T-helper 9 cell (primary cell): Measurements from ENCODE around the gene CA11.

ENCODE experiments used
- DNase-seq: peaks from one replicate; pipeline ENCODE4 v3.0.0-alpha.2; 2020

The CA11 gene

DNA sequence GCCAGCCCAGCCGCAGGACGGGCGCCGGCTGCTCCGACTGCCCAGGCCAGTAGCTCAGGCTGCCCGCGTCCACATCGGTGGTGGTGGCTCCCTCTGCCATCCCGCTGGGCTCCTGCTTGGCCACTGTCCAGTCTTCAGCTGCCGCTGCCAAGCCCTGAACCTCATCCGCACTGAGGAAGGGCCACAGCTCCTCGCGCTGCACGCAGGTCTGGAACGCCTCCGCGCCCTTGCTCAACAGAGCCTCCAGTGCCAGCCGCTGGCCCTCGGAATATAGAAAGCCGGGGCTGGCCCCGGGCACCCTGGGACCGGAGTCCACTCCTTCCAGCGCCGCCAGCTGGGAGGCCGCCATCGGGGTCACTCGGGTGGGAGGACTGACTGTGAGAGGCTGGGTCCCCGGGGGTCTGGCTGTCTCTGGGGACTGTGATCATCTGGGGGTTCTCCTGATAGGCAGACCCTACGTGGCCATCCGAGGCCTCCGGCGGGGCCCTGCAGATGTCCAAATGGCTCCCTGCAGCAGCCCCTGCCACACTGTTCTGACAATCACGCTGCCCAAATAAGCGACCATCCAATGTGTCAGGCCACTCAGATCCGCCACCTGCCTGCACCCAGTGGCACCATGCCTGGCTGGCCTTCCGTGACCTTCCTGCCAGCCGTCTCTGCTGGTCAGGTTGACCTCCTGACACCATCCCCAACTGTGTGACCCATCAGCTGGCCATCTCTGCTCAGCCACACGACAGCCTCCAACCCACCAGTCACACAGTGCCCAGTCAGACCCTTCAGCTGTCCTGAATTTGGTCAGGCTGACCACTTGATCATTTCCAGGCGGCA, 32.7 kb downstream of the CA11 start:
- DNase-seq = no peak

DNA sequence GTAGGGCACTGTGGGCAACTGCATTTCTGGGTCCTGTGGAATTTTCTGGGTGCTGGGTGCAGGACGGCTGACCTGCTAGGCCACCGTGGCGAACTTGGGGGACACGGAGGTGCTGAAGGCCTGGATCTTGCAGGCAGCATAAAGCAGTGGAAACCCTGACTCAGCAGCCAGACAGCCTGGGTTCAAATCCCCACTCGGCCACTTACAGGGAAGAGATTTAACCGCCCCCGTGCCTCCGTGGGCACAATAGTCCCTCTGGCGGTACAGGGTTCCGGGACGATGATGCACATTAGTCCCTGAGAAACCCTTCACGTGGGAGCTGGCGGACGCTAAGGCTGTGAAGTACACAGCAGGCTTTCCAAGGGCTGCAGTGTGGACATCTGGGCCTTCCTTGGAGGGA, 34.1 kb downstream of the CA11 start:
- no peak for DNase-seq

GRCh38 chr19:48609571-48610108, 36.3 kb downstream of the CA11 start:
- no peak for DNase-seq

DNA sequence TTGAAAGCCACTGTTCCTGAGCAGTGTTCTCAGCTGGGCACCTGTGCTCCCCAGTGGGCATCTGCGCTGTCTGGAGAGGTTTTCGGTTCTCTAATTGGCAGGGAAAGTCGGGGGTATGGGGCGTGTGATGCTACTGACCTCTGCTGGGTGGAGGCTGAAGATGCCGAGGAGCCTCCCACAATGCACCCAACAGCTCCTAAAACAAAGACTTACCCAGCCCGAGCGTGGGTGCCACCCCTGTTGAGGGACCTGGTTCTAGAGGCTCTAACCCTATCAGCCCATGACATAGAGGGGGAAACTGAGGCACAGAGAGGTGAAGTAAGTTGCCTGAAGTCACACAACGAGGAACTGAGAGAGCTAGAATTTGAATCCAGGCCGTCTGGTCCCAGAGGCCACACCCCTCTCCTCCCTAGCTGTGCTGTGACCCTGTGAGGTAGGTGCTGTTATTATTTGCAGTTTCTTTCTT, 37.2 kb downstream of the CA11 start:
- DNase-seq = peak; percentile 31

DNA sequence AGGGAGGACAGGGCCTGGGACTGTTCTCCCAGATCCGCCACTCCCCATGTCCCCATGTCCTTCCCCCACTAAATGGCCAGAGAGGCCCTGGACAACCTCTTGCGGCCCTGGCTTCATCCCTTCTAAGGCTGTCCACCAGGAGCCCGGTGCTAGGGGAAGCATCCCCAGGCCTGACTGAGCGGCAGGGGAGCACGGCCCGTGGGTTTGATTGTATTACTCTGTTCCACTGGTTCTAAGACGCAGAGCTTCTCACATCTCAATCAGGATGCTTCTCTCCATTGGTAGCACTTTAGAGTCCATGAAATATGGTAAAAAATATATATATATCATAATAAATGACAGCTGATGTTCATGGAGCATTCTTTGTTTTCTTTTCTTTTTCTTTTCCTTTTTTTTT, 38.6 kb downstream of the CA11 start:
- DNase-seq = no peak

GRCh38 chr19:48606463-48607358, 39.3 kb downstream of the CA11 start, which contains the start of gene SPACA4:
TSS of gene SPACA4 (plus strand) at chr19:48606742. CDS start at chr19:48606979, 237 bp downstream.
- no peak for DNase-seq

- no peak for DNase-seq
These were observed 42.1 kb downstream of the CA11 start for GRCh38 chr19:48603850-48604249.

GRCh38 chr19:48603449-48603848, 42.5 kb downstream of the CA11 start:
- DNase-seq = no peak

DNA sequence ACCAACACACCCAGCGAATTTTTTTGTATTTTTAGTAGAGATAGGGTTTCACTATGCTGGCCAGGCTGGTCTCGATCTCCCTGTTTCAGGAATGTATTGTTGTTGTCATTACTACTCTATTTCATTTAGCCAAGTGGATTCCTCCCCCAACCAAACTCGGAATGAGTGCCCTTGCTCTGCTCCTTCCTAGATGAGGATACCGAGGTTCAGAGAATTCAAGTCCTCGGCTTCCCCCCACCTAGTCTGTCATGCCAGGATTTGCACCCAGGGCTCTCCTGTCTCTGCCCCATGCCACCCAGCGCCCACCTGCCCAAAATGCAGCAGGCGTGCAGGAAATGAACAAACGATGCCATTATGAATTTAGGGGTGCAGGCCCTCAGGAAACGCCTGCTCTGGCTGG, 43.0 kb downstream of the CA11 start:
- DNase-seq = no peak

DNA sequence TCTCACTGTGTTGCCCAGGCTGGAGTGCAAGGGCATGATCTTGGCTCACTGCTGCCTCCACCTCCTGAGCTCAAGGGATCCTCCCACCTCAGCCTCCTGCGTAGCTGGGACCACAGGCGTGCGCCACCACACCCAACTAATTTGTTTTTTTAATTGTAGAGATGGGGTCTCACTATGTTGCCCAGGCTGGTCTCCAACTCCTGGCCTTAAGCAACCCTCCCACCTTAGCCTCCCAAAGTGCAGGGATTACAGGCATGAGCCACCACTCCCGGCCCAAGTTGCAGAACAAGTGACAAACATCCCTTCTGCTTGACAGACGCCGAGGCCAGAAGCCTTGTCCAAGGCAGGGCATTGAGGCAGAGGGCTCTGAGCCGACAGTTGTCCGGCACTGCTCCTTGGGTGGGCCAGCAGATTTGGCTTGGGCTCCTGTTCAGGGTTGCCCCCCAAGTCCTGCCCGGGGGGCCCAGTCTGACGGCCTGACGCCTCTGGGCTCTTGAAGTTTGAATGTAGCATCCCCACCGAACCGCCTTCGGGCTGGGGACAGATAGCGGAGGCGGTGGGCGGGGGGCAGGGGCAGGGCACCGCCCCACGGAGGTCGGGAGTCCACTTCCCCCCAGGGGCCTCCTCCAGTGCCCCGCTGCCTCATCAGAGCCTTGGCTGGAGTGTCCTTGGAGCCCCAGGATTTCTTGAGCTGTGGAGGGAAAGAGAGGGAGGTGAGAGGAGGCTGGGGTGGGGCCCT, 45.1 kb downstream of the CA11 start:
- no peak for DNase-seq

- DNase-seq = no peak
These were observed 46.8 kb downstream of the CA11 start for GRCh38 chr19:48598996-48599700.

GRCh38 chr19:48596679-48597465, 49.1 kb downstream of the CA11 start:
- DNase-seq = peak; percentile 38

DNA sequence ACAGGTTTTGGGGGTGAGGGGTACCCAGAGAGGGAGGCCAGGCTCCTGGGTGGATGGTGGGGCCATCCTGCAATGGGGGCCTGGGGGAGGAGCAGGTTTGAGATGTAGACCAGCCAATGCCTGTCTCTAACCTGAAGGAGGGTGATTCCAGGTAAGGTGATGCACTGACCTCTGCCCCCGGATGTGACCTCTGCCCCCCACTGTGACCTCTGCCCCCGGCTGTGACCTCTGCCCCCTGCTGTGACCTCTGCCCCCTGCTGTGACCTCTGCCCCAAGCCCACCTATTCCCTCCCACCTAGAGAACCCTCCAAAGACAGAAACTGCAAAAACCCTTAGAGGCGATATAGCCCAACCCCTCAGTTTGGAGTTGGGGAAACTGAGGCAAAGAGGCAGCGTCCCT, 49.8 kb downstream of the CA11 start:
- no peak for DNase-seq

DNA sequence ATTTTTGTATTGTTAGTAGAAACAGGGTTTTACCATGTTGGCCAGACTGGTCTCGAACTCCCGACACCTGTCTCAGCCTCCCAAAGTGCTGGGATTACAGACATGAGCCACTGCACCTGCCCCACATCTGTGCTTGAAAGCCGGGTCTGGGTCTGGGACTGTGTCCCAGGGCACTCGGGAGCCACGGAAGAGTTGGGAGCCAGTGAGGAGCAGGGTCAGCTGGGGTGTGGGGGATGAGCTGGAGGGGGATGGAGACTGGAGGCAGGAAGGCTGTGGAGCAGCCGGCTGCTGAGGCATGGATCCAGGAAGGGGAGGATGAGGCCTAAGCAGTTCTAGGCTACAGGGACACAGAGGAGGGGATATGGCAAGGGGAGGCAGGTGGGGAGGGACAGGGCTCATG, 50.2 kb downstream of the CA11 start:
- DNase-seq = no peak

- no peak for DNase-seq
These were observed 50.8 kb downstream of the CA11 start for GRCh38 chr19:48595171-48595570.

GRCh38 chr19:48591021-48591420, 55.0 kb downstream of the CA11 start:
- no peak for DNase-seq

DNA sequence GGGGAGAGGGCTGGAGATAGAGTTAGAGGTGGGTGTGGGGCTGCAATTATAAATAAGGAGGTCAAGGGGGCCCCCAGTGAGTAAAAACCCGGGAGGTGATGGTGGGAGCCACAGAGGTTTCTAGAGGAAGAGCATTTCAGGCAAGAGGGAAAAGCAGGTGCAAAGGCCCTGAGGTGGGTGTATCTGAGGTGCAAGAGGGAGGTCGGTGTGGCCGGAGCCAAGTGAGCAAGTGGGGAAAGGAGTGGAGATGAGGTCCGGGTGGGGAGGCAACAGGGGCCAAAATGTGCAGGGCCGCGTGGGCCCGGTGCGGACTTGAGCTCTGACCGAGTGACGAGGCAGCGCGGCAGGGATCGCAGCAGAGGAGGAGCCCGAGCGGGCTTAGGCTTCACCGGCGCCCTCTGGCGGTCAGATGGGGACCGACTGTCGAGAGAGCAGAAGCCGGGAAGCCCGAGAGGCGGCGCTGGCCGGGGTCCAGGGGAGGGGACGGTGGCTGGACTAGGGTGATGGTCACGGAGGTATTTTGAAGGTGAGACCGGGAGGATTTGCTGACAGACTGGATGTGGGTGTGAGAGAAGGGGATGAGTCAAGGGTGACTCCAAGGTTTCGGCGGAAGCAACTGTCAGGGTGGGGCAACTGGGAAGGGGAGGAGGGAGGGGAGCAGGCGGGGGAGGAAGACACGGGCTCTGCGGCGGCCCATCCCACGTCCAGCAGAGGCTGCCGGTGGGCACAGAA, 57.2 kb downstream of the CA11 start:
- DNase-seq = peak; percentile 94
